HAP-1 (cell line): ENCODE measurements around the gene CRABP2.

Experiments
- DNase-seq, 2 experiments: peaks; one replicate each; pipeline ENCODE4 v3.0.0-alpha.2; 2016 to 2020; ENCODE audit warnings: low spot score in 2 of 2
- H3K27me3 ChIP-seq: fragments of 250-450 bp; sonication (Bioruptor Pico); 2 replicates; pipeline ENCODE4 v1.5.1; 2020; ENCODE audit warnings: low read depth, mild to moderate bottlenecking, moderate library complexity
- H3K36me3 ChIP-seq: fragments of 250-450 bp; sonication (Bioruptor Pico); replicated peaks from 2 replicates; pipeline ENCODE4 v1.5.1; 2020; ENCODE audit warnings: mild to moderate bottlenecking
- H3K4me1 ChIP-seq: fragments of 250-450 bp; sonication (Bioruptor Pico); 2 replicates; pipeline ENCODE4 v1.5.1; 2020; ENCODE audit warnings: mild to moderate bottlenecking
- H3K4me3 ChIP-seq: fragments of 250-450 bp; sonication (Bioruptor Pico); 2 replicates; pipeline ENCODE4 v1.5.1; 2020; ENCODE audit warnings: mild to moderate bottlenecking, moderate library complexity
- H3K9me3 ChIP-seq: fragments of 250-450 bp; sonication (Bioruptor Pico); 2 replicates; pipeline ENCODE4 v1.5.1; 2020; ENCODE audit warnings: mild to moderate bottlenecking, moderate library complexity
- in situ Hi-C: fragments of 300-500 bp; cut with MboI; formaldehyde crosslinking; loops from 3 replicates; pipeline ENCODE4 v1.14.3; 2020; ENCODE audit warnings: low sequenced_read_pairs, inconsistent platforms, mixed read lengths

CRABP2 gene

GRCh38 chr1:156669794-156670193 is 35.6 kb downstream of the CRABP2 start:
- H3K4me1 ChIP-seq = peaks cover 23% of the 10 kb centered on the region
- H3K36me3 ChIP-seq = peaks cover 22% of the 10 kb centered on the region
- no peaks in the 10 kb centered on the region for H3K9me3 ChIP-seq
- H3K27me3 ChIP-seq = no peaks in the 10 kb centered on the region
- DNase-seq = no peak
- in situ Hi-C loops = no loop called here
- H3K4me3 ChIP-seq = no peak overlapping the region

- no peak overlapping the region for H3K4me3 ChIP-seq
- in situ Hi-C loops = no loop called here
These were observed 36.4 kb downstream of the CRABP2 start for GRCh38 chr1:156668801-156669637.

GRCh38 chr1:156667968-156668709 is 37.2 kb downstream of the CRABP2 start:
- DNase-seq = no peak
- H3K27me3 ChIP-seq = no peaks in the 10 kb centered on the region
- no peak overlapping the region for H3K4me3 ChIP-seq
- no peaks in the 10 kb centered on the region for H3K9me3 ChIP-seq
- in situ Hi-C loops = no loop called here
- H3K36me3 ChIP-seq = peaks cover 13% of the 10 kb centered on the region
- H3K4me1 ChIP-seq = peaks cover 15% of the 10 kb centered on the region

More at GRCh38 chr1:156668801-156669637, 36.4 kb downstream of the CRABP2 start:
- Histone ChIP-seq H3K36me3 (peaks cover 15% of the 10 kb centered on the region), H3K4me1 (peaks cover 22% of the 10 kb centered on the region), H3K9me3 (no peaks in the 10 kb centered on the region), H3K27me3 (no peaks in the 10 kb centered on the region)
- no peak for DNase-seq

GRCh38 chr1:156667610-156667967 is 37.8 kb downstream of the CRABP2 start:
- Histone ChIP-seq H3K4me3 (no peak overlapping the region), H3K9me3 (no peaks in the 10 kb centered on the region), H3K27me3 (no peaks in the 10 kb centered on the region), H3K36me3 (peaks cover 8% of the 10 kb centered on the region), H3K4me1 (peaks cover 14% of the 10 kb centered on the region)
- DNase-seq = no peak
- in situ Hi-C loops = no loop called here

GRCh38 chr1:156666862-156667609 is 38.3 kb downstream of the CRABP2 start:
- peaks cover 20% of the 10 kb centered on the region for H3K4me1 ChIP-seq
- DNase-seq = no peak
- no peaks in the 10 kb centered on the region for H3K9me3 ChIP-seq
- H3K4me3 ChIP-seq = no peak overlapping the region
- H3K36me3 ChIP-seq = peaks cover 6% of the 10 kb centered on the region; the same call in 1 of the 2 replicates
- no peaks in the 10 kb centered on the region for H3K27me3 ChIP-seq
- in situ Hi-C loops = no loop called here

- in situ Hi-C loops = no loop called here
- H3K36me3 ChIP-seq = no peaks in the 10 kb centered on the region; the same call in 1 of the 2 replicates
- H3K27me3 ChIP-seq = no peaks in the 10 kb centered on the region
- no peaks in the 10 kb centered on the region for H3K9me3 ChIP-seq
- peaks cover 35% of the 10 kb centered on the region for H3K4me1 ChIP-seq
- DNase-seq = no peak
- H3K4me3 ChIP-seq = no peak overlapping the region
These were observed 39.8 kb downstream of the CRABP2 start for GRCh38 chr1:156665539-156665938.

- peak in 1 of 2 experiments; percentile 59 for DNase-seq
- H3K27me3 ChIP-seq = no peaks in the 10 kb centered on the region
- in situ Hi-C loops = no loop called here
- H3K9me3 ChIP-seq = no peaks in the 10 kb centered on the region
- H3K36me3 ChIP-seq = no peaks in the 10 kb centered on the region; the same call in 1 of the 2 replicates
- H3K4me3 ChIP-seq = no peak overlapping the region
- peaks cover 39% of the 10 kb centered on the region for H3K4me1 ChIP-seq
These were observed 40.5 kb downstream of the CRABP2 start for GRCh38 chr1:156664767-156665411.

GRCh38 chr1:156664046-156664766 is 41.2 kb downstream of the CRABP2 start:
- peak in 1 of 2 experiments; percentile 41 for DNase-seq
- Histone ChIP-seq H3K4me1 (peaks cover 39% of the 10 kb centered on the region), H3K36me3 (no peaks in the 10 kb centered on the region; the same call in 1 of the 2 replicates), H3K4me3 (no peak overlapping the region), H3K9me3 (no peaks in the 10 kb centered on the region), H3K27me3 (no peaks in the 10 kb centered on the region)
- in situ Hi-C loops = no loop called here

- Histone ChIP-seq H3K4me1 (peaks cover 39% of the 10 kb centered on the region), H3K36me3 (no peaks in the 10 kb centered on the region; the same call in 1 of the 2 replicates), H3K4me3 (no peak overlapping the region), H3K9me3 (no peaks in the 10 kb centered on the region), H3K27me3 (no peaks in the 10 kb centered on the region)
- in situ Hi-C loops = no loop called here
- DNase-seq = no peak
These were observed 42.2 kb downstream of the CRABP2 start for GRCh38 chr1:156663178-156663577.

- in situ Hi-C loops = no loop called here
- Histone ChIP-seq H3K36me3 (no peaks in the 10 kb centered on the region; the same call in 1 of the 2 replicates), H3K9me3 (no peaks in the 10 kb centered on the region), H3K4me1 (peaks cover 39% of the 10 kb centered on the region), H3K27me3 (no peaks in the 10 kb centered on the region), H3K4me3 (no peak overlapping the region)
- DNase-seq = no peak
These were observed 42.7 kb downstream of the CRABP2 start for GRCh38 chr1:156662800-156663055.

- Histone ChIP-seq H3K4me1 (peaks cover 39% of the 10 kb centered on the region), H3K27me3 (no peaks in the 10 kb centered on the region), H3K4me3 (no peak overlapping the region), H3K36me3 (no peaks in the 10 kb centered on the region; the same call in 1 of the 2 replicates), H3K9me3 (no peaks in the 10 kb centered on the region)
- no peak for DNase-seq
- in situ Hi-C loops = no loop called here
These were observed 43.2 kb downstream of the CRABP2 start for GRCh38 chr1:156662005-156662799.

GRCh38 chr1:156660752-156661112 is 44.7 kb downstream of the CRABP2 start:
- Histone ChIP-seq H3K4me3 (peak overlapping the region; percentile 25), H3K36me3 (no peaks in the 10 kb centered on the region; the same call in 1 of the 2 replicates), H3K9me3 (no peaks in the 10 kb centered on the region), H3K4me1 (peaks cover 39% of the 10 kb centered on the region), H3K27me3 (no peaks in the 10 kb centered on the region)
- in situ Hi-C loops = no loop called here
- no peak for DNase-seq
